ENCODE measurements around the gene MEF2A. TPM values are rescaled to one million over a fixed set of nuclear protein-coding genes. Genes with fewer than 3 reads are reported as not detected.

MEF2A gene
- total and polyA plus RNA-seq, 5 experiments from 2014 or later = 14.6 to 43.9 (median 22.4) TPM

DNA sequence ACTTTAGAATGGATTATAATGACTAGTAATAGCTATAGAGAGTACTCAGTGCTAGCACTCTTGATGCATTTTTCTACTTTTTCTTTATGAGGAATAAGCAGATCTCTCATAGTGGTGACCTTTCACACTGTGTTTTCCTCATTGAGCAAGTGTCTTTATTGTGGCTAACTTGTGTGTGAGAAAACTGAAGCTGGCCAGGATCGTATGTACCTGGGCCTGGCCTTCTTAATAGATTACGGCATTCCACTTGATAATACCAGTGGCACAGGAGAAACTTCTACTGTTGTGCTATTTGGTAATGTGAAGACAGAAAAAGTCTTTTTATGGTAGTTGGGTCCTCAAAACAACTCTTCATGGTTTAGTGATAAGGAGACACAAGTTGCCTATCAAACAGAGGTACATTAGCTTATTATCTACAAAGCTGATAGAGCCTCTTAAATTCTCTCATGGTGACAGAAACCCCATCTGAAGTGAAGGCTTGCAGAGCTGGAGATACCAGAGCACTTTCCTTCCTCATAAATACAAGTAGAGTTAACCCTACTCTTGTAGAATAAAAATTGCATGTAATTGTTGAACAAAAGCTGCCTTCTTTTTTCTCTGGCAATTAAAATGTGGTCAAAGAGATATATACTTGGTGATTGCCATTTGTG lies 102.9 kb downstream of the MEF2A start:
- no peak for DNase-seq
- H3K4me3 Mint-ChIP-seq = no peak overlapping the region
- POLR2A ChIA-PET = no interaction called here
- peaks cover 0 to 7% (median 3%) of the 10 kb centered on the region in 4 donors for H3K4me1 Mint-ChIP-seq
- no peak for ATAC-seq
- peaks cover 6 to 41% (median 20%) of the 10 kb centered on the region in 3 donors for H3K36me3 Mint-ChIP-seq
- no peaks in the 10 kb centered on the region for H3K9me3 Mint-ChIP-seq
- H3K27ac Mint-ChIP-seq = peak overlapping the region in 2 of 10 donors; percentile 12 to 17
- H3K27me3 Mint-ChIP-seq = no peaks in the 10 kb centered on the region

GRCh38 chr15:99669250-99669649 lies 103.5 kb downstream of the MEF2A start:
- DNase-seq (no peak), ATAC-seq (no peak)
- Mint-ChIP-seq H3K9me3 (no peaks in the 10 kb centered on the region), H3K27ac (peak overlapping the region in 2 of 10 donors; percentile 12 to 17), H3K4me3 (no peak overlapping the region), H3K27me3 (no peaks in the 10 kb centered on the region), H3K36me3 (peaks cover 4 to 38% (median 14%) of the 10 kb centered on the region in 3 donors), H3K4me1 (peaks cover 0 to 7% (median 3%) of the 10 kb centered on the region in 4 donors)
- POLR2A ChIA-PET = no interaction called here

DNA sequence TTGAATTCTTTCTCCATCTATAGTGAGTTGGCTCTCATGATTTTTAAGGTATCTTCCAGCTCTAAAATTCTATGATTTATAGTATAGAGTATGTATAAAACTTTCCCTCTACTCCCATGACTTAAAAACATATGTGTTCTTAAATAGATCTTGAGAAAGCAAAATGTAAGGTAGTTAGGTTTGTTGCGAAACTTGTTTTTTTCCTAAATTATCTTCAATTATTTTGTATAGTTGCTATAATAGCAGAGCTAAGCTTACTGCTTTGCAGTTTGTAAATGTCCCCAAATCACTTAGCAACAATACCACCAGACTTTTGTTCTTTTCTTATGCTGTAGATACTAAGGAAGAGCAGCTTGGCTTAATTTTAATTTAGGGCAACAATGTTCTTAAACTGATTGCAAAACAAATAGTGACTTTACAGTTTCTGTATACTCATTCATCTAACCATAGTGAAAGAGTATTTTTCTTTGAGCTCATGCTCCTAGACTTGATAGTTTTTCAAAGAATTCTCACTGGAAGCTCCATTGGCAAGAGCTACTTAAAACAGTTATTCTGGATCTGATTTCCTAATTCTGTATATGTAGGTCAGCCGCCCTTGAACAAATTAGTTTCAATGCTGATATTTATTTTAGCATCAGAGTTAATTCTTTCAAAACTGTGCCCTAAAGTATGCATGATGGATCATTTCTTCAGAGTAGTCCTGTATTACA lies 106.3 kb downstream of the MEF2A start:
- H3K4me3 Mint-ChIP-seq = no peak overlapping the region
- no peak for ATAC-seq
- H3K27ac Mint-ChIP-seq = peak overlapping the region in 1 of 10 donors; percentile 49
- peaks cover 0 to 4% (median 1%) of the 10 kb centered on the region in 4 donors for H3K4me1 Mint-ChIP-seq
- no peaks in the 10 kb centered on the region for H3K9me3 Mint-ChIP-seq
- peaks cover 10 to 57% (median 26%) of the 10 kb centered on the region in 3 donors for H3K36me3 Mint-ChIP-seq
- POLR2A ChIA-PET = interaction anchor here (0.6 kb wide), 1 partner anchor 45 kb away, joined by 6 read pairs; no protein-coding TSS in a partner anchor
- H3K27me3 Mint-ChIP-seq = no peaks in the 10 kb centered on the region
- DNase-seq = no peak

GRCh38 chr15:99673111-99673510 lies 107.3 kb downstream of the MEF2A start:
- no peak for DNase-seq
- H3K36me3 Mint-ChIP-seq = peaks cover 16 to 64% (median 33%) of the 10 kb centered on the region in 3 donors
- H3K4me1 Mint-ChIP-seq = peaks cover 0 to 4% (median 1%) of the 10 kb centered on the region in 4 donors
- H3K9me3 Mint-ChIP-seq = no peaks in the 10 kb centered on the region
- ATAC-seq = no peak
- no peaks in the 10 kb centered on the region for H3K27me3 Mint-ChIP-seq
- H3K4me3 Mint-ChIP-seq = no peak overlapping the region
- H3K27ac Mint-ChIP-seq = peak overlapping the region in 2 of 10 donors; percentile 44 to 69
- POLR2A ChIA-PET = no interaction called here

DNA sequence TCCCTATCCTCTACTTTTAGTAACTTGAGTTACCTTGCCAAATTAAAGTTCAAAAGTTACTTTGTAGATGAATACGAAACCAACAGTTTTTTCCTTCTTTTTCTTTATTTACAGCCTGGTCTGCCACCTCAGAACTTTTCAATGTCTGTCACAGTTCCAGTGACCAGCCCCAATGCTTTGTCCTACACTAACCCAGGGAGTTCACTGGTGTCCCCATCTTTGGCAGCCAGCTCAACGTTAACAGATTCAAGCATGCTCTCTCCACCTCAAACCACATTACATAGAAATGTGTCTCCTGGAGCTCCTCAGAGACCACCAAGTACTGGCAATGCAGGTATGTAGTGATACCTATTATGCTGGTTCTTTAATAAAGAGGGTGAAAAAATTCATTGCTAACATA lies 108.5 kb downstream of the MEF2A start:
- no peak for ATAC-seq
- no peak for DNase-seq
- Mint-ChIP-seq H3K27ac (peak overlapping the region in 3 of 10 donors; percentile 14 to 52 (median 17)), H3K27me3 (no peaks in the 10 kb centered on the region), H3K4me1 (no peaks in the 10 kb centered on the region), H3K9me3 (no peaks in the 10 kb centered on the region), H3K4me3 (no peak overlapping the region), H3K36me3 (peaks cover 27 to 74% (median 45%) of the 10 kb centered on the region in 3 donors)
- POLR2A ChIA-PET = no interaction called here

DNA sequence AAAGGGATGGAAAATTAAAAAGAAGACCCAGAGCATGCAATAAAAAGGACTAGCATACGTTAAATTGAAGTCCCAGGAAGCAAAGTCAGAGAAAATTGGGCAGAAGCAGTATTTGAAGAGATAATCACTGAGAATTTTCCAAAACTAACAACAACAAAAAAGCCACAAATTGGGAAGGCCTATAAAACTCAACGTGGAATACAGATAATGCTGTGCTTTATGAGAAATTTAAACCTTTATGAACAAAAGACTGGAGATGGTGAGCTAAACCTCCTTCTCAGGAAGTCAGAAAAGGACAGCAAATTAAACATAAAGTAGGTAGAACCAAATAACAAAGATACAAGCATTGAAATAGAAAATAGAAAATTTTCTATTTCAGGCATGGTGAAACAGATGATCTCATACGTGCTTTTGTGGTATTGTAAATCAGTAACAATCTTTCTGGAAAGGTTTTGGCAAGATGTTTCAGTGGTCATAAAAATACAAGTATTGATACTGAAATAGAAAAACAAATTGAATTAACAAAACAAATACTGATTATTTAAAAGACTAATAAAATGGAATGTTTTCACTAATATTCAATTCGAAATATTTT lies 111.9 kb downstream of the MEF2A start:
- no peak for DNase-seq
- no peak for ATAC-seq
- peaks cover 28 to 52% (median 44%) of the 10 kb centered on the region in 3 donors for H3K36me3 Mint-ChIP-seq
- peaks cover 8 to 15% (median 14%) of the 10 kb centered on the region in 4 donors for H3K4me1 Mint-ChIP-seq
- no peaks in the 10 kb centered on the region for H3K9me3 Mint-ChIP-seq
- no peaks in the 10 kb centered on the region for H3K27me3 Mint-ChIP-seq
- POLR2A ChIA-PET = no interaction called here
- H3K27ac Mint-ChIP-seq = peak overlapping the region in 2 of 10 donors; percentile 10 to 12
- no peak overlapping the region for H3K4me3 Mint-ChIP-seq

DNA sequence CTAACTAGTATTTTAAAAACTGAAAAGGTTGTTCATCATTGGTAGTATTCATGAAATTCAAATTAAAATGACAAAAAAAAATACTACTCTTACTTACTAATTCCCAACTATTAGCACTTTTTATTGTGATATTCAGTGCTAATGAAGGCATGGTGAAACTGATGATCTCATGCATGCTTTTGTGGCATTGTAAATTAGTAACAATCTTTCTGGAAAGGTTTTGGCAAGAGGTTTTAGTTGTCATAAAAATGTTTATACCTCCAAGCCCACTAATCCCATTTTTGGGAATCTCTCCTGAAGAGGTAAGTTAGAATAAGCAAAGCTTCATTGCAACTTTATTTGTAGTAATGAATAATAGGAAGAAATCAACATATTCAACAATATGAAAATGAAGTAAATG lies 114.5 kb downstream of the MEF2A start:
- Mint-ChIP-seq H3K4me1 (peaks cover 18 to 40% (median 33%) of the 10 kb centered on the region in 4 donors), H3K27me3 (no peaks in the 10 kb centered on the region), H3K36me3 (peaks cover 28 to 46% (median 39%) of the 10 kb centered on the region in 3 donors), H3K9me3 (peaks cover 0 to 8% (median under 1%) of the 10 kb centered on the region in 9 donors), H3K4me3 (no peak overlapping the region), H3K27ac (peak overlapping the region in 6 of 10 donors; percentile 5 to 73 (median 38))
- ATAC-seq (no peak), DNase-seq (no peak)
- POLR2A ChIA-PET = no interaction called here

DNA sequence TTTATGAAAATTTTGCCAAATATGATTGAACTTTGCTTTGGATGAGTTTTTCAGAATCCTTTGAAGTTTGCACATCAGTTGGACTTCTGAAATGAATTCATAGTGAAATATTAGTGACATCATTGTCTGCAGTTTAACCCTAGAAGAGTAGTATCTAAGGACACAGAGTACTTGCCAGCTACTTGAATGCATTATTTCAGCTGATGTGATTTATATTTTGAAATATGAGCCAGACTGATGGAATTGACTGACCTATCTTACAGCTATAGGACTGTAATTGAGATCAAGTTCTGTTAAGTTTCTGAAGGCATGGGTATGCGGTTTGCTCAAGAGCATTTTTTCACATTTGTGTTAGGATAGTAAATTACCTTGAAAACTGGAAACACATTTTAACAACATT lies 116.2 kb downstream of the MEF2A start:
- no peaks in the 10 kb centered on the region for H3K27me3 Mint-ChIP-seq
- peaks cover 32 to 45% (median 36%) of the 10 kb centered on the region in 3 donors for H3K36me3 Mint-ChIP-seq
- POLR2A ChIA-PET = no interaction called here
- DNase-seq = no peak
- H3K4me3 Mint-ChIP-seq = no peak overlapping the region
- peaks cover 18 to 45% (median 38%) of the 10 kb centered on the region in 4 donors for H3K4me1 Mint-ChIP-seq
- no peak for ATAC-seq
- H3K27ac Mint-ChIP-seq = peak overlapping the region; percentile 1 to 94 (median 52)
- peaks cover 0 to 13% (median 5%) of the 10 kb centered on the region in 9 donors for H3K9me3 Mint-ChIP-seq

DNA sequence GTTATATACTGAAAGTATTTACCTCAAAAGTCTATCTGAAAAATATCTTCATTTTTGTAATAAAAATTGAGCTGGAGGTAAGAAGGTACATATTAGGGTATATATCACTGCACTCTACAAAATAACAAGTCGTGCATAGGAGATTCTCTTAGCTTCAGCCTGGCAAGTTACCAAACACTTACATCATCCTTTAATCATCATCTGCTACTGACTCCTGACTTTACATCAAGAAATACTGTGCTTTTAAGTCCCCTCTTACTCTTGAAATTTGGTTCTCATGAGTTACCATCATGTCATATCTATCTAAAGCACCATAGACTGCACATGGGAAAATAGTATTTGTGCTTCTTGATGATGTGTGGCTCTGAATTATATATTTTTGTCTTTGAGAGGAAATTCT lies 116.7 kb downstream of the MEF2A start:
- H3K9me3 Mint-ChIP-seq = peaks cover 0 to 13% (median 5%) of the 10 kb centered on the region in 9 donors
- POLR2A ChIA-PET = no interaction called here
- peaks cover 19 to 45% (median 39%) of the 10 kb centered on the region in 4 donors for H3K4me1 Mint-ChIP-seq
- peaks cover 28 to 41% (median 31%) of the 10 kb centered on the region in 3 donors for H3K36me3 Mint-ChIP-seq
- peak overlapping the region in 1 of 10 donors; percentile 64 for H3K4me3 Mint-ChIP-seq
- no peaks in the 10 kb centered on the region for H3K27me3 Mint-ChIP-seq
- ATAC-seq (peak; percentile 52 to 62), DNase-seq (no peak)
- peak overlapping the region; percentile 11 to 94 (median 52) for H3K27ac Mint-ChIP-seq

DNA sequence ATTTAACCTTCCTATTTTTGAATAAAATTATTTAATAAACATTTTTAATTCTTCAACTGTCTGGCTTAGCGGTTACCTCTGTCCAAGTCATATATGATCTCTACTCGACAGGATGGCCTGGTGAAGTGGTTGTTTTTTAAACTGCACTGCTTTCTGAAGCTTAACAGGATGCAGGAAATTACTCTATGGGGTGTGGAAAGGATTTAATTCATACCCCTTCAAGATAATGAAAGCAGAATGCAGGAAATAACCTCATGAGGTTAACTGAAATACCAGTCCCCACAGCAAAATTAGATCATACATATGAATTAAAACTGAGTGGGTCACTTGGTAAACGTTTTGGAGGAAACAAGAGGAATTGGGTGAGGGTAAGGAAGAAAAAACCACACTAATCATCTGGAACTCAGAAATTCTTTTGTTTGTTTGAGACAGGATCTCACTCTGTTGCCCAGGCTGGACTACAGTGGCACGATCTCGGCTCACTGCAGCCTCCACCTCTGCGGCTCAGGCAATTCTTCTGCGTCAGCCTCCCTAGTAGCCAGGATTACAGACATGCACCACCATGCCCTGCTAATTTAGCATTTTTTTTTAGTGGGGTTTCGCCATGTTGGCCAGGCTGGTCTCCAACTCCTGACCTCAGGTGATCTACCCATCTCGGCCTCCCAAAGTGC lies 117.4 kb downstream of the MEF2A start:
- POLR2A ChIA-PET = no interaction called here
- H3K4me1 Mint-ChIP-seq = peaks cover 20 to 45% (median 41%) of the 10 kb centered on the region in 4 donors
- DNase-seq = peak in 1 of 10 donors; percentile 36
- peak; percentile 76 to 89 for ATAC-seq
- H3K36me3 Mint-ChIP-seq = peaks cover 26 to 36% (median 29%) of the 10 kb centered on the region in 3 donors
- H3K27ac Mint-ChIP-seq = peak overlapping the region; percentile 37 to 95 (median 90)
- peaks cover 0 to 13% (median 5%) of the 10 kb centered on the region in 9 donors for H3K9me3 Mint-ChIP-seq
- no peaks in the 10 kb centered on the region for H3K27me3 Mint-ChIP-seq
- peak overlapping the region in 9 of 10 donors; percentile 26 to 80 (median 66) for H3K4me3 Mint-ChIP-seq

DNA sequence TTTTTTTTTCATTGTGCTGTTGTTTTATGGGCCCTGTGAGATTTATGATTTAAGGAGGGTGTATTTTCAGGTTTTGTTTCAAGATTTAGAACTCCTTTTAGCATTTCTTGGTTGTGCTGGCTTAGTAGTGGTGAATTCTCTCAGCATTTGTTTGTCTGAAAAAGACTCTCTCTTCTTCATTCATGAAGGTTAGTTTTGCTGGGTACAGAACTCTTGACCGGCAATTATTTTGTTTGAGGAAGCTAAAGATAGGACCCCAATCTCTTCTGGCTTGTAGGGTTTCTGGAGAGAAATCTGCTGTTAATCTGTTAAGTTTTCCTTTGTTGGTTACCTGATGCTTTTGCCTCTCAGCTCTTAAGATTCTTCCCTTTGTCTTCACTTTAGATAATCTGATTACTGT lies 120.5 kb downstream of the MEF2A start:
- H3K27ac Mint-ChIP-seq = peak overlapping the region in 2 of 10 donors; percentile 34 to 60
- POLR2A ChIA-PET = no interaction called here
- H3K4me3 Mint-ChIP-seq = no peak overlapping the region

GRCh38 chr15:99692825-99693224 lies 127.0 kb downstream of the MEF2A start:
- Mint-ChIP-seq H3K27ac (peak overlapping the region in 1 of 10 donors; percentile 81), H3K9me3 (no peaks in the 10 kb centered on the region), H3K4me3 (no peak overlapping the region), H3K27me3 (no peaks in the 10 kb centered on the region), H3K36me3 (peaks cover 8 to 62% (median 38%) of the 10 kb centered on the region in 3 donors), H3K4me1 (peaks cover 0 to 1% (median under 1%) of the 10 kb centered on the region in 4 donors)
- POLR2A ChIA-PET = interaction anchor here (0.6 kb wide), 1 partner anchor 105 kb away, joined by 3 read pairs; no protein-coding TSS in a partner anchor
- ATAC-seq = no peak
- no peak for DNase-seq

More for the DNA sequence above, 120.5 kb downstream of the MEF2A start:
- ATAC-seq (no peak), DNase-seq (no peak)
- Mint-ChIP-seq H3K27me3 (no peaks in the 10 kb centered on the region), H3K4me1 (peaks cover 17 to 41% (median 36%) of the 10 kb centered on the region in 4 donors), H3K36me3 (peaks cover 24 to 40% (median 25%) of the 10 kb centered on the region in 3 donors), H3K9me3 (peaks cover 0 to 13% (median 5%) of the 10 kb centered on the region in 9 donors)

Measured in naive thymus-derived CD8-positive, alpha-beta T cell (primary cell).